ENCODE results near the gene SNX12.

Gene SNX12

GRCh38 chrX:71103110-71103983 is 35.2 kb upstream of the SNX12 start:
- Histone ChIP-seq H3K79me2 (ENCODE audit: control insufficient read depth, insufficient read depth, low read length, unreplicated experiment) (no peaks in the 10 kb centered on the region), H3K27me3 (ENCODE audit: insufficient read depth, low read length) (no peaks in the 10 kb centered on the region), H3K36me3 (ENCODE audit: insufficient read depth, low read length) (no peaks in the 10 kb centered on the region), H2AFZ (ENCODE audit: low read length, unreplicated experiment) (no peak overlapping the region), H3K4me3 (ENCODE audit: low read depth, low read length) (no peak overlapping the region), H3K4me1 (ENCODE audit: control insufficient read depth, insufficient read depth, low read length, unreplicated experiment) (peaks cover 4% of the 10 kb centered on the region), H3K27ac (ENCODE audit: low read depth, low read length) (no peak overlapping the region)

- Histone ChIP-seq H3K4me1 (ENCODE audit: control insufficient read depth, insufficient read depth, low read length, unreplicated experiment) (peaks cover 4% of the 10 kb centered on the region), H3K79me2 (ENCODE audit: control insufficient read depth, insufficient read depth, low read length, unreplicated experiment) (no peaks in the 10 kb centered on the region), H3K27ac (ENCODE audit: low read depth, low read length) (no peak overlapping the region), H3K36me3 (ENCODE audit: insufficient read depth, low read length) (no peaks in the 10 kb centered on the region), H3K4me3 (ENCODE audit: low read depth, low read length) (no peak overlapping the region), H2AFZ (ENCODE audit: low read length, unreplicated experiment) (no peak overlapping the region), H3K27me3 (ENCODE audit: insufficient read depth, low read length) (no peaks in the 10 kb centered on the region)
These were observed 34.2 kb upstream of the SNX12 start for GRCh38 chrX:71102292-71102691.

GRCh38 chrX:71100581-71101505 is 32.7 kb upstream of the SNX12 start:
- H3K36me3 ChIP-seq (ENCODE audit: insufficient read depth, low read length): no peaks in the 10 kb centered on the region
- no peaks in the 10 kb centered on the region for H3K27me3 ChIP-seq (ENCODE audit: insufficient read depth, low read length)
- peaks cover 4% of the 10 kb centered on the region for H3K4me1 ChIP-seq (ENCODE audit: control insufficient read depth, insufficient read depth, low read length, unreplicated experiment)
- H3K4me3 ChIP-seq (ENCODE audit: low read depth, low read length): no peak overlapping the region
- H2AFZ ChIP-seq (ENCODE audit: low read length, unreplicated experiment): no peak overlapping the region
- H3K79me2 ChIP-seq (ENCODE audit: control insufficient read depth, insufficient read depth, low read length, unreplicated experiment): no peaks in the 10 kb centered on the region
- no peak overlapping the region for H3K27ac ChIP-seq (ENCODE audit: low read depth, low read length)

GRCh38 chrX:71099736-71100135 is 31.6 kb upstream of the SNX12 start:
- Histone ChIP-seq H3K4me1 (ENCODE audit: control insufficient read depth, insufficient read depth, low read length, unreplicated experiment) (peaks cover 4% of the 10 kb centered on the region), H3K36me3 (ENCODE audit: insufficient read depth, low read length) (no peaks in the 10 kb centered on the region), H3K4me3 (ENCODE audit: low read depth, low read length) (no peak overlapping the region), H2AFZ (ENCODE audit: low read length, unreplicated experiment) (no peak overlapping the region), H3K27ac (ENCODE audit: low read depth, low read length) (no peak overlapping the region), H3K79me2 (ENCODE audit: control insufficient read depth, insufficient read depth, low read length, unreplicated experiment) (no peaks in the 10 kb centered on the region), H3K27me3 (ENCODE audit: insufficient read depth, low read length) (no peaks in the 10 kb centered on the region)

GRCh38 chrX:71098951-71099506 is 30.9 kb upstream of the SNX12 start:
- Histone ChIP-seq H3K4me3 (ENCODE audit: low read depth, low read length) (no peak overlapping the region), H3K27ac (ENCODE audit: low read depth, low read length) (no peak overlapping the region), H2AFZ (ENCODE audit: low read length, unreplicated experiment) (no peak overlapping the region), H3K36me3 (ENCODE audit: insufficient read depth, low read length) (no peaks in the 10 kb centered on the region), H3K27me3 (ENCODE audit: insufficient read depth, low read length) (no peaks in the 10 kb centered on the region), H3K79me2 (ENCODE audit: control insufficient read depth, insufficient read depth, low read length, unreplicated experiment) (no peaks in the 10 kb centered on the region), H3K4me1 (ENCODE audit: control insufficient read depth, insufficient read depth, low read length, unreplicated experiment) (peaks cover 4% of the 10 kb centered on the region)

GRCh38 chrX:71098302-71098701 is 30.2 kb upstream of the SNX12 start:
- Histone ChIP-seq H3K79me2 (ENCODE audit: control insufficient read depth, insufficient read depth, low read length, unreplicated experiment) (no peaks in the 10 kb centered on the region), H3K4me3 (ENCODE audit: low read depth, low read length) (no peak overlapping the region), H3K27ac (ENCODE audit: low read depth, low read length) (no peak overlapping the region), H3K4me1 (ENCODE audit: control insufficient read depth, insufficient read depth, low read length, unreplicated experiment) (no peaks in the 10 kb centered on the region), H3K36me3 (ENCODE audit: insufficient read depth, low read length) (no peaks in the 10 kb centered on the region), H2AFZ (ENCODE audit: low read length, unreplicated experiment) (no peak overlapping the region), H3K27me3 (ENCODE audit: insufficient read depth, low read length) (no peaks in the 10 kb centered on the region)

GRCh38 chrX:71096760-71097032 is 28.6 kb upstream of the SNX12 start:
- Histone ChIP-seq H3K36me3 (ENCODE audit: insufficient read depth, low read length) (no peaks in the 10 kb centered on the region), H3K79me2 (ENCODE audit: control insufficient read depth, insufficient read depth, low read length, unreplicated experiment) (no peaks in the 10 kb centered on the region), H3K27me3 (ENCODE audit: insufficient read depth, low read length) (no peaks in the 10 kb centered on the region), H2AFZ (ENCODE audit: low read length, unreplicated experiment) (no peak overlapping the region), H3K27ac (ENCODE audit: low read depth, low read length) (no peak overlapping the region), H3K4me3 (ENCODE audit: low read depth, low read length) (peak overlapping the region; percentile 89), H3K4me1 (ENCODE audit: control insufficient read depth, insufficient read depth, low read length, unreplicated experiment) (no peaks in the 10 kb centered on the region)

- Histone ChIP-seq H3K79me2 (ENCODE audit: control insufficient read depth, insufficient read depth, low read length, unreplicated experiment) (no peaks in the 10 kb centered on the region), H3K4me1 (ENCODE audit: control insufficient read depth, insufficient read depth, low read length, unreplicated experiment) (no peaks in the 10 kb centered on the region), H3K27ac (ENCODE audit: low read depth, low read length) (no peak overlapping the region), H3K36me3 (ENCODE audit: insufficient read depth, low read length) (no peaks in the 10 kb centered on the region), H3K27me3 (ENCODE audit: insufficient read depth, low read length) (no peaks in the 10 kb centered on the region), H3K4me3 (ENCODE audit: low read depth, low read length) (peak overlapping the region; percentile 89), H2AFZ (ENCODE audit: low read length, unreplicated experiment) (no peak overlapping the region)
These were observed 28.0 kb upstream of the SNX12 start for GRCh38 chrX:71095981-71096759.

- H3K79me2 ChIP-seq (ENCODE audit: control insufficient read depth, insufficient read depth, low read length, unreplicated experiment): no peaks in the 10 kb centered on the region
- H3K36me3 ChIP-seq (ENCODE audit: insufficient read depth, low read length): no peaks in the 10 kb centered on the region
- no peaks in the 10 kb centered on the region for H3K4me1 ChIP-seq (ENCODE audit: control insufficient read depth, insufficient read depth, low read length, unreplicated experiment)
- H3K27me3 ChIP-seq (ENCODE audit: insufficient read depth, low read length): no peaks in the 10 kb centered on the region
- H2AFZ ChIP-seq (ENCODE audit: low read length, unreplicated experiment): peak within 1 kb of the TSS; percentile 93
- no peak within 1 kb of the TSS for H3K27ac ChIP-seq (ENCODE audit: low read depth, low read length)
- peak within 1 kb of the TSS; percentile 89 for H3K4me3 ChIP-seq (ENCODE audit: low read depth, low read length)
These were observed 27.4 kb upstream of the SNX12 start, which contains the start of gene FOXO4 for GRCh38 chrX:71095555-71095980. Gene FOXO4 (plus strand): TSS chrX:71095851. CDS start chrX:71096529, 678 bp downstream.

- Histone ChIP-seq H3K4me3 (ENCODE audit: low read depth, low read length) (peak overlapping the region; percentile 89), H3K27ac (ENCODE audit: low read depth, low read length) (no peak overlapping the region), H3K27me3 (ENCODE audit: insufficient read depth, low read length) (no peaks in the 10 kb centered on the region), H3K79me2 (ENCODE audit: control insufficient read depth, insufficient read depth, low read length, unreplicated experiment) (no peaks in the 10 kb centered on the region), H2AFZ (ENCODE audit: low read length, unreplicated experiment) (peak overlapping the region; percentile 93), H3K36me3 (ENCODE audit: insufficient read depth, low read length) (no peaks in the 10 kb centered on the region), H3K4me1 (ENCODE audit: control insufficient read depth, insufficient read depth, low read length, unreplicated experiment) (no peaks in the 10 kb centered on the region)
These were observed 26.9 kb upstream of the SNX12 start for GRCh38 chrX:71095033-71095432.
